ENCODE results near the gene DIRAS1. TPM values are rescaled to one million over a fixed set of nuclear protein-coding genes. Genes with fewer than 3 reads are reported as not detected.

DIRAS1 gene
- total and polyA plus RNA-seq, 2 of the 8 experiments (the other 6 are each of a cell fraction or from before 2014, with no cell fraction given) = 20.2 to 22.3 TPM

DNA sequence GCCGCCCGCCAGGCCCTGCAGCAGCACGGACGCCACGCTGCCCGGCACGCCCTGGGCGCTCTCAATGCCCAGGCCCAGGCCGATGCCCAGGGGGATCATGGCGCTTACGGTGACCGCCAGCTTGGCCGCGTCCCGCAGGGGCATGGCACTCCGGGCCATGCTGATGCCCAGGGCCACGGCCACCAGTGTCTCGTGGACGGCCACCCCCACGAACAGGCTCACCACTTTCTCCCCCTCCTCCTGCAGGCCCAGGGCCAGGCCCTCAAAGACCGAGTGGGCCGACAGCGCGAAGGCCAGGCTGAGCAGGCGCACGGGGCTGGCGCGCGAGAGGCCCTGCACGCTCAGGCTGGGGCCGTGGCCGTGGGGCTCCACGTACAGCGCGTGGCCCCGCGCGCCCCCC lies 11.7 kb upstream of the DIRAS1 start:
- POLR2A ChIA-PET (ENCODE audit: partially characterized antibody) = interaction anchor here (1.2 kb wide), 2 partner anchors 9 to 28 kb away, joined by 3 read pairs; no protein-coding TSS in a partner anchor

More for the DNA sequence above, 11.7 kb upstream of the DIRAS1 start:
- CTCF ChIA-PET (ENCODE audit: partially characterized antibody) = interaction anchor here (1.4 kb wide), 1 partner anchor 84 kb away, joined by 4 read pairs; no protein-coding TSS in a partner anchor
- Histone ChIP-seq H3K9ac (replicated peaks in 1 of 4; ENCODE audit: extremely low read depth in 1 of 4, low read depth in 3 of 4, low read length in 3 of 4) (no peak overlapping the region), H3K23ac (ENCODE audit: insufficient read length) (no peak overlapping the region), H2BK15ac (ENCODE audit: low read length) (no peak overlapping the region), H4K20me1 (replicated peaks in 1 of 2; ENCODE audit: control insufficient read depth in 1 of 2, insufficient read depth in 2 of 2, low read length in 2 of 2) (peaks cover 4 to 27% of the 10 kb centered on the region in 2 experiments), H2BK20ac (ENCODE audit: low read length) (no peak overlapping the region), H3K27ac (ENCODE audit: low read depth, low read length) (no peak overlapping the region), H3K79me1 (ENCODE audit: low read depth, low read length) (no peaks in the 10 kb centered on the region), H3K4ac (replicated peaks; ENCODE audit: insufficient read length, low read depth, low read length) (no peak overlapping the region), H4K91ac (replicated peaks; ENCODE audit: insufficient read length, low read length) (no peak overlapping the region), H3K4me2 (ENCODE audit: insufficient read depth in 1 of 2, low read depth in 2 of 2, low read length in 2 of 2) (no peak overlapping the region), H3K23me2 (ENCODE audit: low read depth, low read length) (no peaks in the 10 kb centered on the region), H4K8ac (ENCODE audit: extremely low read depth, insufficient read depth, low read length) (no peak overlapping the region), H3K56ac (replicated peaks; ENCODE audit: insufficient read length, low read depth, low read length) (no peak overlapping the region), H2AK5ac (ENCODE audit: low read depth, low read length) (no peak overlapping the region), H3K4me1 (replicated peaks in 1 of 4; ENCODE audit: control insufficient read depth in 3 of 4, insufficient read depth in 4 of 4, low read length in 3 of 4) (no peaks in the 10 kb centered on the region), H3K18ac (ENCODE audit: extremely low read depth, low read length) (no peak overlapping the region), H3K14ac (ENCODE audit: insufficient read length) (no peak overlapping the region), H3K79me2 (ENCODE audit: control insufficient read depth in 1 of 2, insufficient read depth in 2 of 2, low read length in 2 of 2) (no peaks in the 10 kb centered on the region; a peak in 1 of 4 replicates), H2BK12ac (ENCODE audit: low read depth, low read length) (no peak overlapping the region), H3K9me3 (ENCODE audit: insufficient read depth in 2 of 2, low read depth in 1 of 2, low read length in 1 of 2) (no peaks in the 10 kb centered on the region), H3K4me3 (ENCODE audit: extremely low read depth in 1 of 4, insufficient read depth in 2 of 4, low read depth in 3 of 4, low read length in 4 of 4) (no peak overlapping the region), H2BK120ac (replicated peaks; ENCODE audit: low read depth, low read length) (no peak overlapping the region), H3K36me3 (ENCODE audit: control insufficient read depth in 2 of 4, insufficient read depth in 4 of 4, low read length in 3 of 4) (peaks cover 3 to 30% (median 8%) of the 10 kb centered on the region in 4 experiments; a peak in 6 of 8 replicates), H2BK5ac (ENCODE audit: low read depth, low read length) (no peak overlapping the region; the same call in 1 of the 2 replicates), H4K5ac (ENCODE audit: insufficient read length, low read depth, low read length) (no peak overlapping the region), H2AFZ (ENCODE audit: low read length) (no peak overlapping the region), H3K27me3 (replicated peaks in 1 of 4; ENCODE audit: control insufficient read depth in 3 of 4, extremely low read depth in 1 of 4, insufficient read depth in 3 of 4, low read length in 3 of 4) (no peaks in the 10 kb centered on the region)
- TF ChIP-seq HDAC2 (IDR thresholded peaks at IDR 0.05; ENCODE audit: borderline replicate concordance in 1 of 2, low read depth in 2 of 2, low read length in 2 of 2) = no peak
- TF ChIP-seq, protein P1, sequence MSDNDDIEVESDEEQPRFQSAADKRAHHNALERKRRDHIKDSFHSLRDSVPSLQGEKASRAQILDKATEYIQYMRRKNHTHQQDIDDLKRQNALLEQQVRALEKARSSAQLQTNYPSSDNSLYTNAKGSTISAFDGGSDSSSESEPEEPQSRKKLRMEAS (IDR thresholded peaks at IDR 0.05) = no peak
- TF ChIP-seq YY1 (IDR thresholded peaks at IDR 0.05; ENCODE audit: low read depth, low read length) = no peak
- TF ChIP-seq KDM5A (IDR thresholded peaks at IDR 0.05; ENCODE audit: low read length) = no peak
- TF ChIP-seq SUZ12 (IDR thresholded peaks at IDR 0.05; ENCODE audit: low read length) = no peak
- no peak for TF ChIP-seq MAFK (IDR thresholded peaks at IDR 0.05; ENCODE audit: low read depth, low read length)
- TF ChIP-seq, protein P2, sequence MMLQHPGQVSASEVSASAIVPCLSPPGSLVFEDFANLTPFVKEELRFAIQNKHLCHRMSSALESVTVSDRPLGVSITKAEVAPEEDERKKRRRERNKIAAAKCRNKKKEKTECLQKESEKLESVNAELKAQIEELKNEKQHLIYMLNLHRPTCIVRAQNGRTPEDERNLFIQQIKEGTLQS (IDR thresholded peaks at IDR 0.05; ENCODE audit: insufficient read depth, low read depth, low read length) = no peak
- TF ChIP-seq ATF2 (IDR thresholded peaks at IDR 0.05; ENCODE audit: low read length) = no peak
- no peak for TF ChIP-seq SRF (IDR thresholded peaks at IDR 0.05; ENCODE audit: low read depth, low read length)
- DNase-seq (ENCODE audit: low read depth in 1 of 2, low spot score in 2 of 2) (no peak), FAIRE-seq (no peak)
- WGBS, 2 experiments (ENCODE audit: extremely low coverage in 1 of 2, insufficient coverage in 1 of 2, insufficient read length in 1 of 2, insufficient replicate concordance in 2 of 2, low coverage in 1 of 2, low lambda C conversion rate in 2 of 2, missing lambda C conversion rate in 1 of 2) = 90% methylated on average over 18 of the region's 38 CpGs; no CpG with 5 or more reads in 1 of the 2 experiments

Measured in H1 (cell line).